Measurements from ENCODE around the gene TCERG1.

- no peak for TF ChIP-seq CTCF (IDR thresholded peaks at IDR 0.05; ENCODE audit: low read depth, low read length)
- TF ChIP-seq EZH2phosphoT487 (IDR thresholded peaks at IDR 0.05; ENCODE audit: low read depth), result no peak
These were observed 2.9 kb downstream of the TCERG1 start for GRCh38 chr5:146450002-146450401.

Measured in OCI-LY3 (cell line).